Lower leg skin (tissue), 3 donors: ENCODE data around the gene XRCC4.

Experiments
- POLR2A ChIP-seq, 2 donors: fragments of 450-650 bp; IDR thresholded peaks; one replicate each; pipeline ENCODE4 v1.6.1; 2016 to 2017; ENCODE audit warnings: antibody characterized with exemption in 2 of 2, mild to moderate bottlenecking in 1 of 2, moderate library complexity in 1 of 2
- TF ChIP-seq, protein P1 (sequence below), 3 donors: fragments of 450-650 bp; IDR thresholded peaks; one replicate each; pipeline ENCODE4 v1.5.1; 2016; ENCODE audit warnings: antibody characterized with exemption in 3 of 3, mild to moderate bottlenecking in 3 of 3, moderate library complexity in 2 of 3

DNA sequence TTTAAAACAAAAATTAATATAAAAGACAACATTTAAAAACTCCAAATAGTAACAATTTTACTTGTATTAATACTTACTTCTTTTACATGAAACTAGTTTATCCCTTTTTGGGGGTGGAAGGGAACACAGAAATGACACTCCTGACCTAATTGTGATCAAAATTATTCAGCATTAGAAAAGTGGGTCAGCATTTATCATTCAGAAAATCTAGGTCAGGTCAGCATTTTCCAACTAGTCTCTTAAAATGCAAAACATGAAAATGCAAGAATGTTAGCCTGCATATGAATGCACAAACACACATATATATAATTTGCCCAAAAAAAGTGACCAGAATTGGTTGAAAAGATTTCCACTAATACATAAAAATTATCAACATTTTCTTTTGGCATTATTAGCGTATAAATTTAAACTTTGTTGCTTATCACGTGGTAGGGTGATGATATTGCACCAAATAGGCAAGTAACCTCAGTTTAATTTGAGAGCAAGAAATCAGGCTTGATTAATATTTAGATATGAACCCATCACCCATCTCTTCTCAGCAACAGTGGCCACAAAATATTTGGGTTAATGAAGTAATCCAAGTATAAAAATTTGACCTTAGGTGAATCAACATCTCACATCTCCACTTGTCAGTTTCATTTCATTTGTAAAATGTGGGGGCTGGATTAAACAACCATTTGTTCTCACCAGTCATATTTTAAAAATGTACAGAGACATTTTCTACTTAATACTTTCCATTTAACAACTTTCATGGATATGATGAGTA, 5.9 kb upstream of the XRCC4 start:
- no peak for TF ChIP-seq POLR2A (IDR thresholded peaks at IDR 0.05)
- TF ChIP-seq, protein P1, sequence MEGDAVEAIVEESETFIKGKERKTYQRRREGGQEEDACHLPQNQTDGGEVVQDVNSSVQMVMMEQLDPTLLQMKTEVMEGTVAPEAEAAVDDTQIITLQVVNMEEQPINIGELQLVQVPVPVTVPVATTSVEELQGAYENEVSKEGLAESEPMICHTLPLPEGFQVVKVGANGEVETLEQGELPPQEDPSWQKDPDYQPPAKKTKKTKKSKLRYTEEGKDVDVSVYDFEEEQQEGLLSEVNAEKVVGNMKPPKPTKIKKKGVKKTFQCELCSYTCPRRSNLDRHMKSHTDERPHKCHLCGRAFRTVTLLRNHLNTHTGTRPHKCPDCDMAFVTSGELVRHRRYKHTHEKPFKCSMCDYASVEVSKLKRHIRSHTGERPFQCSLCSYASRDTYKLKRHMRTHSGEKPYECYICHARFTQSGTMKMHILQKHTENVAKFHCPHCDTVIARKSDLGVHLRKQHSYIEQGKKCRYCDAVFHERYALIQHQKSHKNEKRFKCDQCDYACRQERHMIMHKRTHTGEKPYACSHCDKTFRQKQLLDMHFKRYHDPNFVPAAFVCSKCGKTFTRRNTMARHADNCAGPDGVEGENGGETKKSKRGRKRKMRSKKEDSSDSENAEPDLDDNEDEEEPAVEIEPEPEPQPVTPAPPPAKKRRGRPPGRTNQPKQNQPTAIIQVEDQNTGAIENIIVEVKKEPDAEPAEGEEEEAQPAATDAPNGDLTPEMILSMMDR (IDR thresholded peaks at IDR 0.05), result no peak
